CD4-positive, alpha-beta T cell treated with Interleukin-6 for 4 hours (primary cell): Measurements from ENCODE around the gene AQP11.
"Not testable (repeated sequence)": the region's sequence is repeated elsewhere in the genome, so short reads cannot be mapped to it uniquely, and the experiment has no call there.

Experiments
- DNase-seq: peaks from one replicate; pipeline ENCODE4 v3.0.0-alpha.2; 2020; ENCODE audit warnings: mixed read lengths

AQP11 gene, protein sequence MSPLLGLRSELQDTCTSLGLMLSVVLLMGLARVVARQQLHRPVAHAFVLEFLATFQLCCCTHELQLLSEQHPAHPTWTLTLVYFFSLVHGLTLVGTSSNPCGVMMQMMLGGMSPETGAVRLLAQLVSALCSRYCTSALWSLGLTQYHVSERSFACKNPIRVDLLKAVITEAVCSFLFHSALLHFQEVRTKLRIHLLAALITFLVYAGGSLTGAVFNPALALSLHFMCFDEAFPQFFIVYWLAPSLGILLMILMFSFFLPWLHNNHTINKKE

DNA sequence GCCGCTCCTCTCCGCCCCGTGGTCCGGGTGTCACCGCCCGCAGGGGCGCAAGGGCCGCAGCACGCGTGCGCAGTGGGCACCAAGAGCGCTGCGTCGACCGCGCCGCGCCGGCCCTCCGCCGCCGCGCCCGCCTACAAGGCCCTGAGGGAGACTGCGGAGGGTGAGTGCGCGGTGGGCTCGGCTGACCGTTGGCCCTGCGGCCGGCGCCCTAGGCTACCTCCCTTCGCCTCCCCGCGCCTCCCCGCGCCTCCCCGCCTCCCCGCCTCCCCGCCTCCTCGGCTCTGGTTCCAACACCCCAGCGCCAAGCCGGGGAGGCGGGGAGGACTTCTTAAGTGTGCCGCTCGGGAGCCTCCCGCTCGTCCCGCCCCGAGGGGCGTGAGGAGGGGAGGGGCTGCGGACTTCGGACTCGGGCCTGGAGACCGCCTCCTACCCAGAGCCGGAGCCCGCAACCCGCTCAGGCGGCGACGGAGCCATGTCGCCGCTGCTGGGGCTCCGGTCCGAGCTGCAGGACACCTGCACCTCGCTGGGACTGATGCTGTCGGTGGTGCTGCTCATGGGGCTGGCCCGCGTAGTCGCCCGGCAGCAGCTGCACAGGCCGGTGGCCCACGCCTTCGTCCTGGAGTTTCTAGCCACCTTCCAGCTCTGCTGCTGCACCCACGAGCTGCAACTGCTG lies at the start of gene AQP11:
Gene AQP11 (plus strand): TSS at position 433 of the 673 bp plus-strand sequence. CDS start 40 bp downstream, at position 473.
- peak; percentile 70 for DNase-seq

DNA sequence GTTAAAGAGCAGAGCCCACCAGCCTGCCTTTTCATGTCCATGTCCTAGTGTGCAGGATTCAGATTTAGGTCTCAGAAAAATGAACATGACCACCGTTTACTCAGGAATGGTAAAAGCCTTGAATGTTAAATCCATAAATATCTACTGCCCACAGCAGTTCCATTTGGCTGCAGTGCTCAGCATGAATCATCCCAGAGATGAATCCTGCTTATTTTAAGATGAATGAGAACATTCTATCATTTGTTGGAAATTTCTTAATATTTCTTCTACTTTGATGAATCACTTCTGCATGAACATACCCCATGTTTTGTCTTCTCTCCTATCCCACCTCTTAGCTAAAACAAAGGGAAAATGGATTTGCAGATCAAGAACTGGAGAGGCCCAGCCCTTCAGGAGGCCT lies 47.5 kb upstream of the AQP11 start:
- DNase-seq, result no peak

DNA sequence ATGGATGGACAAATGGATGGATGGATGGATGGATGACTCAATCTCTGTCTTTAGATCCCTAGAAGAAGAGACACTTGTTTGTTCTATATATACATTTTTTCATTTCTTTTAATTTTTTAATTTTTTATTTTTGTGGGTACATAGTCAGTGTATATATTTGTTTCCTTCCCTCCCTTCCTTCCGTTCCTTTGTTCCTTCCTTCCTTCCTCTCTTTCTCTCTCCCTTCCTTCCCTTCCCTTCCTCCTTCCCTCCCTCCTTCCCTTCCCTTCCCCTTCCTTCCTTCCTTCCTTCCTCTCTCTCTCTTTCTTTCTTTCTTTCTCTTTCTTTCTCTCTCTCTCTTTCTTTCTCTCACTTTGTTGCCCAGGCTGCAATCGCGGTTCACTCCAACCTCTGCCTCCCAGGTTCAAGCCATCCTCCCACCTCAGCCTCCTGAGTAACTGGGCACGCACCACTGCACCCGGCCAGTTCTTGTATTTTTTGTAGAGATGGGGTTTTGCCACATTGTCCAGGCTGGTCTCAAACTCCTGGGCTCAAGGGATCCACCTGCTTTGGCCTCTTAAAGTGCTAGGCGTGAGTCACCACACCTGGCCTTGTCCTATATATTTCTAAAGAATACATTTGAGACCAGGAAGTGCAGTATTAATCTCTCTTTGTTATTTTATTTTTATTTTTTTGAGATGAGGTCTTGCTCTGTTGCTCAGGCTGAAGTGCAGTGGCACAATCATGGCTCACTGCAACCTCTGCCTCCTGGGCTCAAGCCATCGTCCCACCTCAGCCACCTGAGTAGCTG lies 42.5 kb upstream of the AQP11 start:
- no peak for DNase-seq

DNA sequence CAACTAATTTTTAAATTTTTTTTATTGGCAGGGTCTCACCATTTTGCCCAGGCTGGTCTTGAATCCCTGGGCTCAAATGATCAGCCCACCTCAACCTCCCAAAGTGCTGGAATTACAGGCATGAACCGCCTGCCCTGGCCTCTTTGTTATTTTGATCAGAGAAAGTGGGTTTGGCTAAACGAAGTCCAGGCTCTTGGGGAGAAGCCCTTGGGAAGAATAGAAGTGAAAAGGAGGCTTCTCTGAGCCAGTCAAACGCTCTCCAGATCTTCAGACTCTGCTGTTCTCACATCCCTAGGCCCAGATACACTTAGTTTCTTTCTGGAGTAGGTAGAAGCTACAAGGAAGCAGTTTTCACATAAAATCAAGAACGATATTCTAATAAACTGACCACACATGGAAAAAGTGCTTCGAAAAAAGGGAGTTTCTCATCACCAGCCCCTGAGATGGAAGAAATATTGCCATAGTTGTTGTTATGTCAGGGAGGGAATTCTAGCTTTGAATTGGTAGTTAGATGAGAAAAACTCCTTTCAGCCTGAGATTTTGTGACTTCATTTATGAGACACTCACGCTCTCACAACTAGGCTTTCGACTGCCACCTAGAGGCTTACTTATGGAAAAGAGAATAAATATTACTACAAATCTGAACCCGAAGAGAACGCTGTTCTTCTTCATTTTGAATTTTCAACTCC lies 41.7 kb upstream of the AQP11 start:
- DNase-seq, result peak; percentile 32

DNA sequence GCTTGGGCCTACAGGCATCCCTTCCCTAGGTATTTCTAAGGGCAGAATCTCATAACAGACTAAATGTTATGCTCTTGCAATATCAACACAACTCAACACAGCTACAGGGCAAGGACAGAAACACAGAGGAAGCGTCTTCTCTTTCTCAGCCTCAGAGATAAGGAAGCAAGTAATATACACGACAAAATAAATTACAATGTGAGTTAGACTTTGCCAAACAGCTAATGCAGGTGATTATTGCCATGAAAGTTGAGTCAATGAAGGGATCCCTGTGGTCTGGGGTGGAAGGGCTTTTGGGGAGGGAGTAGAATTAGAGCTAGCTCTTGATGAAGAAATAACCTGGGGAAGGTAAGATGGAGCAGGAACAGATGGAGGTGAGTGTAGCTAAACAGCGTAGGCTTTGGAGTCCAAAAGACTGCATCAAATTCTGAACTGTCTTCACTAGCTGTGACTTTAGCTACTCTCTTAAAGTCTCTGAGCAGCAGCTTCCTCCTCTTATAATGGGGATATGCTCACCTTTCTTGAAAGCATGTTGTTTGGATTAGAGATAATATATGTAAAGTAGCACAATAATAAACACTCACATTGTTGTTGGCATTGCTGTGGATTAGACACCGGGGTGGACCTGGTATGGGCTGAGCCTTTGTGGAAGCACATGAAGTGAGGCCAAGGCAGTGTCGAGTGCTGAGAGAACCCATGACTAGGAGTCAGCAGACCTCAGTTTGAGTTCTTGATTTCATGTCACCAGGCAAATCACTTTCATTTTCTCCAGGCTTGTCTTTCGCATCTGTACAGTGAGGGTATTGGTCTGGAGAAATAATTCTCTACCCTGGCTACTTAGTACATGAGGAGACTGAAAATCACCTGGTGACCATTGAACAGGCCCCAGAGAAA lies 41.0 kb upstream of the AQP11 start:
- no peak for DNase-seq

DNA sequence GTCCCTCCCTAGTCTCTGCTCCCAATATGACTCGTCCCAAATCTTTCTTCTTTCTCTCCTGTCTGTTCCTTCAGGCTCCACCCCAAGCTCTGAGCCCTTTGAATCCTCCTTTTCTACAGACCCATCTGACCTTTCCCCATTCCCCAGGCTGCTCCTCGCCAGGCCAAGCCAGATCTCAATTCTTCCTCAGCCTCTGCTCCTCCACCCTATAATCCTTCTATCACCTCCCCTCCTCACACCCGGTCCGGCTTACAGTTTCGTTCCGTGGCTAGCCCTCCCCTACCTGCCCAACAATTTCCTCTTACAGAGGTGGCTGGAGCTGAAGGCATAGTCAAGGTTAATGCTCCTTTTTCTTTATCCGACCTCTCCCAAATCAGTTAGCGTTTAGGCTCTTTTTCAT lies 38.3 kb upstream of the AQP11 start:
- DNase-seq, result not testable (repeated sequence)

DNA sequence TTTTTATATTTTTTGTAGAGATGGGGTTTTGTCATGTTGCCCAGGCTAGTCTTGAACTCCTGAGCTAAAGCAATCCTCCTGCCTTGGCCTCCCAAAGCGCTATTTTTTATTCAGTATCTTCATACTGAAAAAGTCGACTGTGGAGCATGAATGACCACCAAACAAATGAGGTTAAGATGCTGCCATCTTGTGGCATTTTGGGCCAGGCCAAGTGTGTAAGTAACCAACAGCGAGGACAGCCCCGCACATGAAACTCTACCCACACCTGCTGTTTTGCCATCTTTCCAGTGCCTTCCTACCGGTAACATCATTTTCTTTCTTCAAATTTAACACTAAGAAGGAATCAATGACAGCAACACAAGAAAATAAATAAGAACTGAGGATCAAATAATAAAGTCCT lies 32.2 kb upstream of the AQP11 start:
- no peak for DNase-seq

DNA sequence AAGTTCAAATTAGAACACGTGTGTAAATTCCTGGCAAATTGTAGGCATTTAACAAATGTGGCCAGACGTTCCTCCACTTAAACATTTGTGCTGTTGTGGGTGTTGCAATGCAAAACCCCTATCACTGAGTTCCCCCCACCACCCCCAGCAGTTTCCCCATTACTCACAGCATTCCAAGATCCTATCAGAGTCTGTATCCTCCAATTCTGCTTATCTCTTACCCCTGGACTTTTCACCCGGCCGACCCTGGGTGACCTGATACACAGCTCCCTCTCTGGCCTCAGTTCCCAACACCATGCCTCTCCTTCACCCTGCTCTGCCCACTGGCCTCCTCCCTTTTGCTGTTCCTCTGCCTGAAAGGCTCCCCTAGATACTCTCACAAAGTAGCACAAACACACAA lies 31.4 kb upstream of the AQP11 start:
- no peak for DNase-seq

DNA sequence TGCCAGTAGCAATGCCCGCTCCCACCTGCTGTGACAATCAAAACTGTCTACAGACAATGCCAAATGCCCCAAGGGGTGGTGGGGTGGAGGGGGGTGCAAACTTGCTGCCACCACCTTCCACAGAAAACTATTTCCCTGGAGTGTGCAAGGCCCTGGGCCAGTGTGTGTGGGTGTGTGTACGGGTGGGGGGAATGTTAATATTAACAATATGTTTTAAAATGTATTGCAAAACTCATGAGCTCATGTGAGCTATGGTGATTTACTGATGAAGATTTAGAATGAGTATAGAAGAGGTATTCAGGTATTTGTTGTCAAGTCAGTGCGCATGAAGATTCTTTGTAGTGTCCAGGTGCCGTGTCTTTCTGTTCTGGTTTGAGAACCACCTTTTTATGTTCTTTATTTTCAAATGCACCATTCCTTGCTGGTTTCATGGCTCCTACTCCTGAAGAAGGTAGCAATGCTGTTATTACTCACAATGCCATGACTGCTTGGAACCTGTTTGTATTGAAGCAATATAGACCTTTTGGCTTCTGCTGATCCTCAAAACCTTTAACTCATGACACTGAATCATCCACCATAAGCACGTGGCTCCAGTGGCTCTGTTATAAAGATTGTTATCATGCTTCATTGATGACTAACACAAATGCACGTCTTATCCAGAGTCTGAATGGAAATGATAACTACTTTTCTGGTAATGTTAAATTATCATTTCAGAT lies 29.9 kb upstream of the AQP11 start:
- no peak for DNase-seq

DNA sequence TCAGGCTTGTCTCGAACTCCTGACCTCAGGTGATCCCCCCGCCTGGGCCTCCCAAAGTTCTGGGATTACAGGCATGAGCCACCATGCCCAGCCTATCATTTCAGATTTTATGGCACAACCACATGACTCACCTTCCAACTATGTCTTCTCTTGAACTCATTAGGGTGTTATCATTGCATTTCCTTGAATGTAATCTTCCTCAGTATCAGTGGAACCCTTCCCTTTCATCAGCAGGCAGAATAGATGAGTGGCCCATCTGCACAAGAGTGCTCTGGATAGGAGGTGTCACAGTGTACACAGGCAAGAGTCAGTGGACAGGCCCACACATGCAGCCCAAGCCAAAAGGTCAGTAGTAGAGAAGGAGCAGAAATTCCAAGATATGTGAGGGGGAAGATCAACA lies 29.1 kb upstream of the AQP11 start:
- DNase-seq, result no peak

DNA sequence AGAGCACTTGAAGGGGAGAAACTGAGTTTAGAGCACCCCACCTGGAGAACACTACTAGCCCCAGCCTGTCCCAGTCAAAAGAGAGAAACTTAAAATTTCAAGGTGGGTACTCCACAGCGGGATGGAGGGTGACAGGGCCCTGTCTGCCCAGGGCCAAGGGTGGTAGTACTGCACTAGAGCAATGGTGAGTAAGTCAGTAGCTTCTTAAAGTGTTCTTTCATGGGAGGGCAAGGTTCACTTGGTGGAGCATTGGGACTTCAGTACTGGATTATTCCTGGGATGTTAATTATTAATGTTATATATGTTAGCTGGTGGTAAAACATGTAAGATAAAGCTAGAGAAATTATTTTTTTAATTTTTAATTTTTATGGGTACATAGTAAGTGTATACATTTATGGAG lies 28.5 kb upstream of the AQP11 start:
- no peak for DNase-seq

DNA sequence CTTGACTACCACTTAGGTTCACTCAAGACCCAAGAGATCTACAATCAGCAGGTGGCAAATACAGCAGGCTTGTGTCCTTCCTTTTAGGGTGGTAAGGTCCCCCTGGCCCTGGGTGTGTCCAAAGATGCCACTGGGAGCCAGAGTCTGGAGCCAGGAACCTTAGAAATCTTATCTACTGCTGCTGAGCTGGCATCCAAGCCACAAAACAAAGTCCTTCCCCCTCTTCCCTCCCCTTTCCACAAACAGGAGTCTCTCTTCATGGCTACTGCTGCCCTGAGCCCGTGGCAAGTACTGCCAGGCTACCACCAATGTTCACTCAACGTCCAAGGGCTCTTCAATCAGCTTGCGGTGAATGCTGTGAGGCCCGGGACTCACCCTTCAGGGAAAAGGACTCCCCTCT lies 21.4 kb upstream of the AQP11 start:
- DNase-seq, result no peak

DNA sequence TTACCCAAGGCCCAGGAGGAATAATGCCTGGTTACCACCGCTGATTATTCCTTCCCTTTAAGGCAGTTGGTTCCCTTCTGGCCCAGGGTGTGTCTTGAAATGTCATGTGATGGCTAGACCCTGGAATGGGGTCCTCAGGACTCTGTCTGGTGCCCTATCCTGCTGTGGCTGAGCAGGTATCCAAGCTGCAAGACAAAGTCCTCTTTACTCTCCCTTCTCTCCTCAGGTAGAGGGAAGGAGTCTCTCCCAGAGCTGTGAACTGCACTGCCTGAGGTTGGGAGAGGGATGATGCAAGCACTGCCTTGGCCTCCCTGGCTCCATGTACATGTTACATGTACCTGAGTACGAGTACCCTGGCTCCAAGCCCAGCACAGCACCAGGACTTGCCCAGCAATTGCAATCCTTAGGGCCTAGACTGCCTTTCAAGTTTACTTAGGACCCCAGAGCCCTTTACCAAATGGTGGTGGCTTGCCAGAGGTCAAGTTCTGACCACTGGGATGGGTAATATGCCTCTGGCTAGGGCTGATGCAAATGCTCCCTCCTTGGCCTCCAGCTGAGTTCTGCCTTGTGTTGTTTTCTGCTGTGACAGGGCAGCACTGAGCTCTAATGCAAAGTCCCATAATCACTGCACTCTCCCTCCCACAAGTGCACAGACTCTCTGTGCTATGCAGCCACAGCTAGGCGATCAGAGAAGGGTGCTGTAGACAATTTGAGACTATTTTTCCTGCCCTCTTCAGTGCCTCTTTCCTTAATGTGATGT lies 20.7 kb upstream of the AQP11 start:
- no peak for DNase-seq

DNA sequence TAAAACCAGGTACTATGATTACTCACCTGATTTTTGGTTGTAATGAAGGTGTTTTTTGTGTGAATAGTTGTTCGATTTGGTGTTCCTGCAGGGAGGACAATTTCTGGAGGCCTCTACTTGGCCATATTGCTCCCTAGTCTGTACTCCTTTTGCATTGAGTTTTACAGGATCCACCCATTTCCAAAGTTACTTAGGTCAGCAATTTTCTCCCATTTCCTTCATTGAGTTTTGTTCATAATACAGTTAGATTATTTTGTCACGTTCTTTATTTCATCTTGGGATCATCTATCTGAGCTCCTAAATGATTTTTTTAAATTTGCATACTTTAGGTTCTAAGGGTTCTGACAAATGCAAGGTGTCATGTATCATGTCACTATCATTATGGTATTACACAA lies 20.1 kb upstream of the AQP11 start:
- DNase-seq, result no peak

DNA sequence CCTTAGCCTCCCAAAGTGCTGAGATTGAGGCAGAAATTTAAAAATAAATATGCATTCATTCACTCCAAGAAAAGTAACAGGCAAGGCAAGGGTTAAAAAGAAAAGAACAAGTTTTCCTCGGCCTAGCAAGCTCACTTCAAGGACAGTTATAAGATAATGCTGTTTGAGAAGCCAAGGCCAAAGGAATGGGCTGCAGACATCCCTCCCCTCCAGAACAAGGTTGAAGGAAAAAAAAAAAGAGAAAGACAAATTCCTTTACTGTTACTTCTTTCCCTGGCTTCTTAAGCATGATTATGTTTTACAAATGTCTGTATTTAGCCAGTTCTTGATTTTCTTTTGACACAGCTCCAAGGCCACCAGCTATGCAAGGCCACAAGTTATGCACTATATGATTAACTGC lies 18.9 kb upstream of the AQP11 start:
- not testable (repeated sequence) for DNase-seq

DNA sequence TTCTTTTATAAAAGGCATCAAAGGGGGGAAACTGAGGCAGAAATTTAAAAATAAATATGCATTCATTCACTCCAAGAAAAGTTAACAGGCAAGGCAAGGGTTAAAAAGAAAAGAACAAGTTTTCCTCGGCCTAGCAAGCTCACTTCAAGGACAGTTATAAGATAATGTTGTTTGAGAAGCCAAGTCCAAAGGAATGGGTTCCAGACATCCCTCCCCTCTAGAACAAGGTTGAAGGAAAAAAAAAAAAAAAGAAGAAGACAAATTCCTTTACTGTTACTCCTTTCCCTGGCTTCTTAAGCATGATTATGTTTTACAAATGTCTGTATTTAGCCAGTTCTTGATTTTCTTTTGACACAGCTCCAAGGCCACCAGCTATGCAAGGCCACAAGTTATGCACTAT lies 14.3 kb upstream of the AQP11 start:
- DNase-seq, result not testable (repeated sequence)

DNA sequence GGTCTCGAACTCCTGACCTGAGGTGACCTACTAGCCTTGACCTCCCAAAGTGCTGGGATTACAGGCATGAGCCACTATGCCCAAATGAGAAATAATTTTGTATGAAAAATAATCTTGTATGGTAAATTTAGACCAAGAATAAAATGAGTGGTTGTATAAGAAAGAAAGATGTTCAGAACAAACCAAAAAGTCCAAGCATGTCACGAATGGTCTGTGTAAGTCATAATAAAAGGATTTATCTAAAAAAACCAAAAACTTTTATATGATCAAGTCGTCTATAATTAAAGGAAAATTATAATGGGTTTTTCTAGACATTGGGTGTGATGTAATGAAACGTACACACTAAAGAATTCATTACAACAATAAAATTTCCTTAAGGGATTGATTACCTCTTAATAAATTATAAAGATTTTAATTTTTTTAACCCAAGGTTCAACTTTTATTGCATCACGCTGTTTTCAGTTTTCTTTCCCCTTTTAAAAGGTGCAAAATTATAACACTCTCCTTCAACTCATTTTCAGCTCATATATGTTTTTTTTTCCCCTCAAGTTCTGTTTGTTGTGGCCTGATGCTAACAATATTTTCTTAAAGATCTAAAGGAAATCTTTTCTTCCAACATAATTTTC lies 8.9 kb upstream of the AQP11 start:
- no peak for DNase-seq

DNA sequence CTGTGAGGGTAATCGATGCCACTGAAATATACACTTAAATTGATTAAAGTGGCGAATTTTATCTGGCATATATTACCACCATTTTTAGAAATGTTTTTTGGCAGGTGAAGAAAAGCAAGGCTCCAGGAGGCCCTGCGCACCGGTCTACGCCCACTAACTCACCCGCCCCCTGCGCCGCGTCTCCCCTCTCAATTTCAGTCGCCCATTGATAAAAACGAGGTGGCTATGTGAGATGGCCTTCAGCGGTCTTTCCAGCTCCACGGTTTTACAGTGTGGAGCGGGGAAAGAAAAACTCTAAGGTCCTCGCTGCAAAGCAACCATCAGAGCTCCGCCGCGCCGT lies 602 bp upstream of the AQP11 start:
- DNase-seq, result no peak

DNA sequence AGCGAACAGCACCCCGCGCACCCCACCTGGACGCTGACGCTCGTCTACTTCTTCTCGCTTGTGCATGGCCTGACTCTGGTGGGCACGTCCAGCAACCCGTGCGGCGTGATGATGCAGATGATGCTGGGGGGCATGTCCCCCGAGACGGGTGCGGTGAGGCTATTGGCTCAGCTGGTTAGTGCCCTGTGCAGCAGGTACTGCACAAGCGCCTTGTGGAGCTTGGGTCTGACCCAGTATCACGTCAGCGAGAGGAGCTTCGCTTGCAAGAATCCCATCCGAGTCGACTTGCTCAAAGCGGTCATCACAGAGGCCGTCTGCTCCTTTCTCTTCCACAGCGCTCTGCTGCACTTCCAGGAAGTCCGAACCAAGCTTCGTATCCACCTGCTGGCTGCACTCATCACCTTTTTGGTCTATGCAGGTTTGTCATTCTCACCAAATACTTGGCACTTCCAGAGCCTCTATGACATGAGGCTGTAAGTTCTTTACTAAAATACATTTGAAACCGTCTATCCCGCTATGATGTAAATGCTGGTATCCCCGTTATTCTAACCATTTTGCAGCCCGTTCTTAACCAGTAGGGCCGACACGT lies 535 bp downstream of the AQP11 start:
- peak; percentile 7 for DNase-seq

DNA sequence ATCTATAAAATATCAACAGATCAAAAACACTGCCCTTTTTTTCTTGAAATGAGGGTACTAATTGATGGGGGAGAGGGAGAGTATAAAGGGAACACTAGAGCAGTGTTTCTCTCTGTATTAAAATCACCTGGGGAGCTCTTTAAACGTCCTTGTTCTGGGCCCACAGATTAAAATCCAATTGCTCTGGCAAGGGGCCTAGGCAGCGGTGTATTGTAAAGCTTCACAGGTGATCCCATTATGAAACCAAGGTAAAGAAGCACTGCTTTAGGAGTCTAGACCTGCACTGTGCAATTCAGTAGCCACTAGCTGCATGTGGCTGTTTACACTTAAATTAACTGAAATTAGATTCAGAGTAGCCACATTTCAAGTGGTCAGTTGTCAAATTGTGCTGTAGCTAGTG lies 3.0 kb downstream of the AQP11 start:
- no peak for DNase-seq
